Measurements from ENCODE around the gene IL15. TPM values are rescaled to one million over a fixed set of nuclear protein-coding genes. Genes with fewer than 3 reads are reported as not detected.

IL15 gene
- total RNA-seq, 4 donors from 2014 or later: 12.7 to 18.2 (median 15.9) TPM

DNA sequence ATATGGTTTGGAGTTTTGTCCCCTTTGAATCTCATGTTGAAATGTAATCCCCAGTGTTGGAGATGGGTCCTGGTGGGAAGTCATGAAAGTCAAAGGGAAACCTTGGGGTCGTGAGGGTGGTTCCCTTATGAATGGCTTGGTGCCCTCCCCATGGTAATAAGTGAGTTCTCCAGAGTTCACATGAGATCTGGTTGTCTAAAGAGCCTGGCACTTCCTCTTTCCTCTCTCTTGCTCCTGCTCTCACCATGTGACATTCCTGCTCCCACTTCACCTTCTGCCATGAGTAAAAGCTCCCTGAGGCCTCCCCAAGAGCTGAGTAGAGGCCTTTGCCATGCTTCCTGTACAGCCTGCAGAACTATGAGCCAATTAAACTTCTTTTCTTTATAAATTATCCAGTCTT is 5.5 kb upstream of the IL15 start:
- H3K4me1 ChIP-seq: peaks cover 0 to 3% (median 0%) of the 10 kb centered on the region in 4 donors
- H3K27ac ChIP-seq: no peak overlapping the region
- H3K27me3 ChIP-seq: no peaks in the 10 kb centered on the region
- no peak for TF ChIP-seq POLR2A (IDR thresholded peaks at IDR 0.05)
- TF ChIP-seq, protein P1, sequence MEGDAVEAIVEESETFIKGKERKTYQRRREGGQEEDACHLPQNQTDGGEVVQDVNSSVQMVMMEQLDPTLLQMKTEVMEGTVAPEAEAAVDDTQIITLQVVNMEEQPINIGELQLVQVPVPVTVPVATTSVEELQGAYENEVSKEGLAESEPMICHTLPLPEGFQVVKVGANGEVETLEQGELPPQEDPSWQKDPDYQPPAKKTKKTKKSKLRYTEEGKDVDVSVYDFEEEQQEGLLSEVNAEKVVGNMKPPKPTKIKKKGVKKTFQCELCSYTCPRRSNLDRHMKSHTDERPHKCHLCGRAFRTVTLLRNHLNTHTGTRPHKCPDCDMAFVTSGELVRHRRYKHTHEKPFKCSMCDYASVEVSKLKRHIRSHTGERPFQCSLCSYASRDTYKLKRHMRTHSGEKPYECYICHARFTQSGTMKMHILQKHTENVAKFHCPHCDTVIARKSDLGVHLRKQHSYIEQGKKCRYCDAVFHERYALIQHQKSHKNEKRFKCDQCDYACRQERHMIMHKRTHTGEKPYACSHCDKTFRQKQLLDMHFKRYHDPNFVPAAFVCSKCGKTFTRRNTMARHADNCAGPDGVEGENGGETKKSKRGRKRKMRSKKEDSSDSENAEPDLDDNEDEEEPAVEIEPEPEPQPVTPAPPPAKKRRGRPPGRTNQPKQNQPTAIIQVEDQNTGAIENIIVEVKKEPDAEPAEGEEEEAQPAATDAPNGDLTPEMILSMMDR (IDR thresholded peaks at IDR 0.05): no peak
- H3K9me3 ChIP-seq: no peaks in the 10 kb centered on the region
- H3K36me3 ChIP-seq: no peaks in the 10 kb centered on the region
- DNase-seq: no peak
- H3K4me3 ChIP-seq: no peak overlapping the region

- Histone ChIP-seq H3K9me3 (no peaks in the 10 kb centered on the region), H3K4me3 (peak overlapping the region; percentile 73 to 97 (median 82)), H3K27ac (peak overlapping the region; percentile 80 to 95 (median 90)), H3K4me1 (peaks cover 0 to 17% (median 0%) of the 10 kb centered on the region in 4 donors), H3K27me3 (no peaks in the 10 kb centered on the region), H3K36me3 (no peaks in the 10 kb centered on the region)
- no peak for DNase-seq
- TF ChIP-seq, protein P1 (IDR thresholded peaks at IDR 0.05): no peak
- TF ChIP-seq POLR2A (IDR thresholded peaks at IDR 0.05): no peak
Observed at GRCh38 chr4:141635736-141636081, 674 bp upstream of the IL15 start.

DNA sequence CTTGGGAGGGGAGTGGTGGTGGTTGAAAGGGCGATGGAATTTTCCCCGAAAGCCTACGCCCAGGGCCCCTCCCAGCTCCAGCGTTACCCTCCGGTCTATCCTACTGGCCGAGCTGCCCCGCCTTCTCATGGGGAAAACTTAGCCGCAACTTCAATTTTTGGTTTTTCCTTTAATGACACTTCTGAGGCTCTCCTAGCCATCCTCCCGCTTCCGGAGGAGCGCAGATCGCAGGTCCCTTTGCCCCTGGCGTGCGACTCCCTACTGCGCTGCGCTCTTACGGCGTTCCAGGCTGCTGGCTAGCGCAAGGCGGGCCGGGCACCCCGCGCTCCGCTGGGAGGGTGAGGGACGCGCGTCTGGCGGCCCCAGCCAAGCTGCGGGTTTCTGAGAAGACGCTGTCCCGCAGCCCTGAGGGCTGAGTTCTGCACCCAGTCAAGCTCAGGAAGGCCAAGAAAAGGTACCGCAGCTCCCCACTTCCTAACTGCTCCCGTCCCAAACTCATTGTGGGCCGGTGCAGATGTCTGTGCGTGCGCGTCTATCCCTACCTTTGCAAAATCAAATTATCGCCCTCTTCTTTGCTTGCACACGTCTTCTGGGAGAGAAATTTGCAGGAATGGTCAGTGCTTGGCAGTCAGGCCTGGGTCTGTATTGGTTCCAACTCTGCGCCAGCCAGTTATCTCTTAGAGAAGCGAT is 533 bp downstream of the IL15 start:
- no peaks in the 10 kb centered on the region for H3K27me3 ChIP-seq
- peaks cover 0 to 17% (median 0%) of the 10 kb centered on the region in 4 donors for H3K4me1 ChIP-seq
- DNase-seq: peak; percentile 41 to 78 (median 72)
- H3K4me3 ChIP-seq: peak overlapping the region; percentile 73 to 97 (median 82)
- H3K9me3 ChIP-seq: no peaks in the 10 kb centered on the region
- peak overlapping the region; percentile 80 to 95 (median 90) for H3K27ac ChIP-seq
- TF ChIP-seq, protein P1 (IDR thresholded peaks at IDR 0.05): no peak
- no peak for TF ChIP-seq POLR2A (IDR thresholded peaks at IDR 0.05)
- H3K36me3 ChIP-seq: no peaks in the 10 kb centered on the region

DNA sequence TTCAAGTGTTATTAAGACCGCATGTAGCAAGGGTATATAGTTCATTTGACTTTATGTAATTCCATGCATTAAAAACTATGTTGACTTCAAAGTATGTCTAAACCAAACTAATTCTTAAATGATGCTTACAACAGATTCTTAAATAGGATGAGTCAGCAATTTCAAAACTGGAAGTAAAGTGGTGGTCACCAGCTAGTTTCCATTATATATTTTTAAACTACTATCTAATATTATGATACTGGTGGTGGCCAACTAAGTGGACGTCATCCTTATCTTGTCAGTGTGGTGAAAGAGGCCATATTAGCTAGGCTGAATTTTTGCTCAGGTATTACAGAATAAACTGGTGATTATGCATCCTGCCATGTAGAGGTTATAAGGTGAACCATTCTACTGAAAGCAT is 1.2 kb downstream of the IL15 start:
- DNase-seq: no peak
- Histone ChIP-seq H3K36me3 (no peaks in the 10 kb centered on the region), H3K27ac (peak overlapping the region in 2 of 4 donors; percentile 85 to 95), H3K9me3 (no peaks in the 10 kb centered on the region), H3K27me3 (no peaks in the 10 kb centered on the region), H3K4me3 (peak overlapping the region; percentile 73 to 97 (median 82)), H3K4me1 (peaks cover 0 to 23% (median 0%) of the 10 kb centered on the region in 4 donors)
- no peak for TF ChIP-seq POLR2A (IDR thresholded peaks at IDR 0.05)
- TF ChIP-seq, protein P1 (IDR thresholded peaks at IDR 0.05): no peak

GRCh38 chr4:141638230-141638629 is 1.8 kb downstream of the IL15 start:
- H3K27ac ChIP-seq: no peak overlapping the region
- no peaks in the 10 kb centered on the region for H3K9me3 ChIP-seq
- peak overlapping the region in 2 of 4 donors; percentile 0 to 8 for H3K4me3 ChIP-seq
- no peak for DNase-seq
- H3K36me3 ChIP-seq: no peaks in the 10 kb centered on the region
- H3K27me3 ChIP-seq: no peaks in the 10 kb centered on the region
- TF ChIP-seq, protein P1 (IDR thresholded peaks at IDR 0.05): no peak
- TF ChIP-seq POLR2A (IDR thresholded peaks at IDR 0.05): no peak
- peaks cover 0 to 25% (median 0%) of the 10 kb centered on the region in 4 donors for H3K4me1 ChIP-seq
